Endothelial cell of umbilical vein (primary cell): ENCODE data around the gene RPP25L. TPM values are rescaled to one million over a fixed set of nuclear protein-coding genes. Genes with fewer than 3 reads are reported as not detected.

ENCODE experiments used
- BruUV-seq: library from RNA; stranded (reverse); fragments of 400-500 nt; replicated peaks from 2 replicates; lab custom pipeline; 2021; lab: Mats Ljungman, UMichigan
- CTCF ChIA-PET: fragments of 300-600, 350-600 bp; sonication (Branson Sonifier 250); formaldehyde crosslinking; loops from one replicate; lab custom pipeline; 2021; ENCODE audit warnings: antibody characterized with exemption, inconsistent platforms; lab: Charles Lee
- POLR2A ChIA-PET: fragments of 300-600, 350-600 bp; sonication (Branson Sonifier 250); formaldehyde crosslinking; loops from one replicate; lab custom pipeline; 2021; ENCODE audit warnings: antibody characterized with exemption, inconsistent platforms; lab: Charles Lee
- DNase-seq: peaks from one replicate; pipeline ENCODE4 v3.0.0-alpha.2; 2011; ENCODE audit warnings: low read depth, low spot score
- FAIRE-seq: peaks from 2 replicates; lab custom pipeline; 2011; peaks lifted over from hg19 to GRCh38; lab: Jason Lieb, UNC
- H2AFZ ChIP-seq: 2 replicates; pipeline ENCODE4 v1.6.0; 2012; ENCODE audit warnings: low read depth, low read length, control low read depth, inconsistent platforms
- H3K27ac ChIP-seq: 2 replicates; pipeline ENCODE4 v1.5.1; 2011; ENCODE audit warnings: low read depth, mild to moderate bottlenecking, control low read depth, low read length, moderate library complexity; ENCODE audit not compliant: insufficient read depth
- H3K27me3 ChIP-seq, 2 experiments: 2 replicates each; pipeline versions ENCODE4 v1.6.0 to v1.6.1; 2011; ENCODE audit warnings: low read length in 2 of 2, mixed read lengths in 1 of 2; ENCODE audit not compliant: control insufficient read depth in 2 of 2, insufficient read depth in 2 of 2
- H3K36me3 ChIP-seq, 2 experiments: 2 replicates in 1 of 2; 3 replicates in 1 of 2; pipeline ENCODE4 v1.5.1; 2011; ENCODE audit warnings: low read length in 2 of 2, mild to moderate bottlenecking in 1 of 2, moderate library complexity in 1 of 2; ENCODE audit not compliant: control insufficient read depth in 2 of 2, insufficient read depth in 2 of 2; ENCODE audit errors: extremely low read depth in 1 of 2
- H3K4me1 ChIP-seq: 3 replicates; pipeline ENCODE4 v1.5.1; 2011; ENCODE audit warnings: mild to moderate bottlenecking, low read length; ENCODE audit not compliant: control insufficient read depth, insufficient read depth; ENCODE audit errors: extremely low read depth
- H3K4me2 ChIP-seq: 2 replicates; pipeline ENCODE4 v1.6.1; 2011; ENCODE audit warnings: low read length, control low read depth, mixed read lengths; ENCODE audit not compliant: insufficient read depth
- H3K4me3 ChIP-seq, 3 experiments: fragments of 200-600 bp in 1 of 3; sonication (generic), shearing (Covaris generic) in 1 of 3; replicated peaks in 1 of 3; 2 replicates each; pipeline ENCODE4 v1.5.1; 2011 to 2016; ENCODE audit warnings: control low read depth in 3 of 3, low read length in 3 of 3, mild to moderate bottlenecking in 2 of 3, inconsistent platforms in 1 of 3, low read depth in 1 of 3, moderate library complexity in 1 of 3; ENCODE audit not compliant: insufficient read depth in 1 of 3
- H3K79me2 ChIP-seq: 2 replicates; pipeline ENCODE4 v1.6.0; 2012; ENCODE audit warnings: low read length, inconsistent platforms; ENCODE audit not compliant: control insufficient read depth, insufficient read depth
- H3K9ac ChIP-seq: replicated peaks from 2 replicates; pipeline ENCODE3; 2011; ENCODE audit warnings: low read length, control low read depth; ENCODE audit not compliant: insufficient read depth; ENCODE audit errors: extremely low read depth
- H3K9me1 ChIP-seq: replicated peaks from 3 replicates; pipeline ENCODE4 v1.6.0; 2011; ENCODE audit warnings: mild to moderate bottlenecking, low read length; ENCODE audit not compliant: control insufficient read depth, insufficient read depth; ENCODE audit errors: extremely low read depth
- H3K9me3 ChIP-seq: replicated peaks from 2 replicates; pipeline ENCODE4 v1.5.1; 2012; ENCODE audit warnings: low read length, inconsistent platforms; ENCODE audit not compliant: control insufficient read depth, insufficient read depth
- H4K20me1 ChIP-seq: replicated peaks from 2 replicates; pipeline ENCODE3; 2011; ENCODE audit warnings: mild to moderate bottlenecking, low read length; ENCODE audit not compliant: control insufficient read depth, insufficient read depth; ENCODE audit errors: extremely low read depth
- EZH2 ChIP-seq: IDR thresholded peaks from 2 replicates; pipeline ENCODE4 v1.6.1; 2012; ENCODE audit warnings: borderline replicate concordance, low read depth, mild to moderate bottlenecking, moderate library complexity, low read length, inconsistent platforms; ENCODE audit not compliant: severe bottlenecking
- FOS ChIP-seq: IDR thresholded peaks from 2 replicates; pipeline ENCODE4 v1.6.1; 2011; ENCODE audit warnings: mild to moderate bottlenecking, low read length, moderate library complexity, borderline replicate concordance; ENCODE audit not compliant: insufficient read depth
- GATA2 ChIP-seq: IDR thresholded peaks from 2 replicates; pipeline ENCODE4 v1.7.0; 2011; ENCODE audit warnings: low read depth, mild to moderate bottlenecking, moderate library complexity, mixed read lengths, low read length; ENCODE audit not compliant: insufficient read length, insufficient read depth
- JUN ChIP-seq: IDR thresholded peaks from 2 replicates; pipeline ENCODE4 v1.6.1; 2011; ENCODE audit warnings: borderline replicate concordance, low read depth; ENCODE audit not compliant: insufficient read length, insufficient read depth
- MAX ChIP-seq: IDR thresholded peaks from 2 replicates; pipeline ENCODE4 v1.6.1; 2011; ENCODE audit not compliant: insufficient read depth, insufficient read length
- MYC ChIP-seq: IDR thresholded peaks from one replicate; pipeline ENCODE4 v1.6.1; 2011; ENCODE audit warnings: mild to moderate bottlenecking, low read depth, low read length
- POLR2A ChIP-seq: IDR thresholded peaks from 2 replicates; pipeline ENCODE4 v1.6.1; 2012; ENCODE audit warnings: low read depth, mild to moderate bottlenecking, control low read depth, low read length
- POLR2AphosphoS5 ChIP-seq: IDR thresholded peaks from 2 replicates; pipeline ENCODE4 v1.6.1; 2012; ENCODE audit warnings: low read depth, mild to moderate bottlenecking, control low read depth, low read length, moderate library complexity; ENCODE audit not compliant: insufficient read depth
- dilution Hi-C: fragments of 300-500 bp; cut with MboI; formaldehyde crosslinking; loops from one replicate; pipeline ENCODE4 v1.15.0; 2019; ENCODE audit warnings: low sequenced_read_pairs; ENCODE audit not compliant: extremely low pct_ligation_motif_present
- intact Hi-C: fragments of 100-400 bp; cut with micrococcal nuclease; formaldehyde crosslinking; loops from one replicate; pipeline ENCODE4 v1.10.0; 2022
- polyA plus RNA-seq, 4 experiments: library from polyadenylated mRNA; depleted of rRNA in 3 of 4; stranded (reverse) in 3 of 4; unstranded in 1 of 4; fragments of >200 nt; gene quantifications; 2 replicates each; pipeline versions ENCODE4 v1.2.1 to v1.2.3, GENCODE V29; 2011 to 2012; ENCODE audit warnings: missing spikeins in 1 of 4
- total RNA-seq: library from RNA; stranded (reverse); gene quantifications from 2 replicates; pipeline ENCODE4 v1.2.3, GENCODE V29; 2021
- TF ChIP-seq, protein P1 (sequence below), 2 donors: IDR thresholded peaks; 1 replicate in 1 of 2; 2 replicates in 1 of 2; pipeline ENCODE4 v1.5.1; 2011; ENCODE audit warnings: low read length in 2 of 2, mild to moderate bottlenecking in 2 of 2, moderate library complexity in 2 of 2, control low read depth in 1 of 2, inconsistent platforms in 1 of 2, low read depth in 1 of 2; ENCODE audit not compliant: insufficient read depth in 1 of 2; ENCODE audit errors: extremely low read depth in 1 of 2

The RPP25L gene
- total and polyA plus RNA-seq, 2 donors (not counting 3 experiments of a cell fraction or from before 2014, with no cell fraction given): 15.7 to 41.0 TPM

- dilution Hi-C loops: no loop called here
- intact Hi-C loops: no loop called here
- no peaks in the 10 kb centered on the region for H3K4me1 ChIP-seq
- DNase-seq (peak; percentile 28), FAIRE-seq (no peak)
- CTCF ChIA-PET: interaction anchor here (0.6 to 8.5 kb wide), 5 partner anchors 14 to 31 kb away, joined by 3 to 106 read pairs (median 3); no protein-coding TSS in a partner anchor
- no TSS peak for BruUV-seq
- no peaks in the 10 kb centered on the region for H3K9me1 ChIP-seq
- H3K27ac ChIP-seq: no peak overlapping the region
- H4K20me1 ChIP-seq: no peaks in the 10 kb centered on the region
- no peak overlapping the region for H2AFZ ChIP-seq
- H3K4me3 ChIP-seq: no peak overlapping the region
- no peak overlapping the region for H3K4me2 ChIP-seq
- TF ChIP-seq POLR2A (no peak), EZH2 (peak; percentile 97)
- H3K36me3 ChIP-seq: no peaks in the 10 kb centered on the region
- no peaks in the 10 kb centered on the region for H3K79me2 ChIP-seq
- H3K27me3 ChIP-seq: peaks cover 59 to 61% of the 10 kb centered on the region in 2 experiments
- POLR2A ChIA-PET: no interaction called here
- H3K9ac ChIP-seq: no peak overlapping the region
- no peaks in the 10 kb centered on the region for H3K9me3 ChIP-seq
Measured at GRCh38 chr9:34578241-34579103, 33.4 kb downstream of the RPP25L start.

DNA sequence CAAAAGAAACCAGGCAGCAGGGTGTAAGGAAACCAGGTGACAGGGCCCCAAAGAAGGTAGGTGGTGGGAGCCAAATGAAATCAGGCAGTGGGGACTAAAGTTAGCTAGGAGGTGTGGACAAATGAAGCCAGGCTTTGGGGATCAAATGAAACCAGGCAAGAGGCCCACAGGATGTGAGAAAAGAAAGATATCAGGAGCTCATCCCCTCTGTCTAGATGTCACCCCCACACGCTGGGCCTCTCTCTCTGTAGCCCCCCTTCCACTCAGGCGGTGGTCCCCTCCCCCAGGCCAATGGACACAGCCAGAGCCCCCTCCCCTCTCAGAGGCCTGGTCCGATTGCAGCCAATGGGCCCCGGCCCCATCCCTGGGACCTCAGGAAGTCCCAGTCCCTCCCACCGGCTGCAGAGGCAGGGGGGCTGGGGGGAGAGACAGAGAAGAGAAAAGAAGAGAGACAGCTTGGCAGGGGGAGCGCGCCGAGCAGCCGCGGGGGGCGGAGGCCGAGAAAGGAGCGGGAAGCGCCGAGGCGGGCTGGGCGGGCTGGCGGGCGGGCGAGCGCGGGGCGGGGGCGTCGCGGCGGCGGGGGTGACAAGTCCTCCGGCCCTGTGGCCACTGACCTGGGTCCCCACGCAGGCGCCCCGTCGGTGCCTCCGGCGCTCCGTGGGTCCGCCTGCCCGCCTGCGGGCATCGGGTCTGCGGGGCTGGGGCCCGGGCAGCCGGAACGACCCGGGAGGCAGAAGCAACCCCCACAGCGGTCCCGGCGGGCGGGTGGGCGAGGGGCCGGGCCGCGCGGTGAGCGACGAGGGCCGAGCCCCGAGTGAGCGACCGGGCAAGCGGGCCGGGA is 34.3 kb downstream of the RPP25L start:
- intact Hi-C loops (no loop called here), dilution Hi-C loops (no loop called here)
- no peak overlapping the region for H3K9ac ChIP-seq
- FAIRE-seq: no peak
- H4K20me1 ChIP-seq: no peaks in the 10 kb centered on the region
- no peak overlapping the region for H3K27ac ChIP-seq
- no peaks in the 10 kb centered on the region for H3K4me1 ChIP-seq
- H3K4me2 ChIP-seq: no peak overlapping the region
- no peak for DNase-seq
- H3K36me3 ChIP-seq: no peaks in the 10 kb centered on the region
- peaks cover 58 to 60% of the 10 kb centered on the region in 2 experiments for H3K27me3 ChIP-seq
- no peaks in the 10 kb centered on the region for H3K9me3 ChIP-seq
- no peaks in the 10 kb centered on the region for H3K79me2 ChIP-seq
- TF ChIP-seq POLR2A (no peak), EZH2 (no peak), POLR2AphosphoS5 (no peak), FOS (no peak), MAX (no peak), GATA2 (no peak), MYC (no peak), JUN (no peak)
- TF ChIP-seq, protein P1, sequence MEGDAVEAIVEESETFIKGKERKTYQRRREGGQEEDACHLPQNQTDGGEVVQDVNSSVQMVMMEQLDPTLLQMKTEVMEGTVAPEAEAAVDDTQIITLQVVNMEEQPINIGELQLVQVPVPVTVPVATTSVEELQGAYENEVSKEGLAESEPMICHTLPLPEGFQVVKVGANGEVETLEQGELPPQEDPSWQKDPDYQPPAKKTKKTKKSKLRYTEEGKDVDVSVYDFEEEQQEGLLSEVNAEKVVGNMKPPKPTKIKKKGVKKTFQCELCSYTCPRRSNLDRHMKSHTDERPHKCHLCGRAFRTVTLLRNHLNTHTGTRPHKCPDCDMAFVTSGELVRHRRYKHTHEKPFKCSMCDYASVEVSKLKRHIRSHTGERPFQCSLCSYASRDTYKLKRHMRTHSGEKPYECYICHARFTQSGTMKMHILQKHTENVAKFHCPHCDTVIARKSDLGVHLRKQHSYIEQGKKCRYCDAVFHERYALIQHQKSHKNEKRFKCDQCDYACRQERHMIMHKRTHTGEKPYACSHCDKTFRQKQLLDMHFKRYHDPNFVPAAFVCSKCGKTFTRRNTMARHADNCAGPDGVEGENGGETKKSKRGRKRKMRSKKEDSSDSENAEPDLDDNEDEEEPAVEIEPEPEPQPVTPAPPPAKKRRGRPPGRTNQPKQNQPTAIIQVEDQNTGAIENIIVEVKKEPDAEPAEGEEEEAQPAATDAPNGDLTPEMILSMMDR (IDR thresholded peaks at IDR 0.05; ENCODE audit: extremely low read depth in 1 of 2, insufficient read depth in 1 of 2, low read depth in 1 of 2, low read length in 2 of 2): no peak
- POLR2A ChIA-PET: no interaction called here
- no peaks in the 10 kb centered on the region for H3K9me1 ChIP-seq
- BruUV-seq: no TSS peak
- CTCF ChIA-PET: interaction anchor here (0.6 to 8.5 kb wide), 6 partner anchors 14 to 174 kb away, joined by 3 to 106 read pairs (median 4); no protein-coding TSS in a partner anchor
- no peak overlapping the region for H2AFZ ChIP-seq
- H3K4me3 ChIP-seq: no peak overlapping the region
